Ascending aorta (tissue), 2 donors: ENCODE data around the gene LRRC17. TPM values are rescaled to one million over a fixed set of nuclear protein-coding genes. Genes with fewer than 3 reads are reported as not detected.

ENCODE experiments used
- DNase-seq, 2 donors: peaks; one replicate each; pipeline ENCODE4 v3.0.0-alpha.2; 2019; ENCODE audit warnings: low spot score in 2 of 2
- H3K27ac ChIP-seq, 2 donors: fragments of 200-600 bp; sonication (generic); one replicate each; pipeline ENCODE4 v1.5.1; 2016 to 2017; ENCODE audit warnings: mild to moderate bottlenecking in 1 of 2
- H3K27me3 ChIP-seq: fragments of 200-600 bp; sonication (generic); one replicate; pipeline ENCODE4 v1.5.1; 2017
- H3K36me3 ChIP-seq, 2 donors: fragments of 200-600 bp; sonication (generic); one replicate each; pipeline ENCODE4 v1.5.1; 2016
- H3K4me1 ChIP-seq, 2 donors: fragments of 200-600 bp; sonication (generic); one replicate each; pipeline ENCODE4 v1.5.1; 2016 to 2017; ENCODE audit warnings: mild to moderate bottlenecking in 1 of 2
- H3K4me3 ChIP-seq, 2 donors: fragments of 200-600 bp; sonication (generic); one replicate each; pipeline ENCODE4 v1.5.1; 2016 to 2017; ENCODE audit warnings: mild to moderate bottlenecking in 1 of 2
- H3K9me3 ChIP-seq, 2 donors: fragments of 200-600 bp; sonication (generic); one replicate each; pipeline ENCODE4 v1.5.1; 2016
- intact Hi-C: fragments of 100-400 bp; cut with DNase I; formaldehyde crosslinking; loops from one replicate; pipeline ENCODE4 v1.15.1; 2023
- total RNA-seq: library from RNA; depleted of rRNA; stranded (reverse); fragments of >200 nt; gene quantifications from one replicate; pipeline ENCODE4 v1.1.0, GENCODE V29; 2016
- TF ChIP-seq, protein P1 (sequence below), 3 experiments: fragments of 200-600 bp in 2 of 3; fragments of 450-650 bp in 1 of 3; sonication (generic) in 2 of 3; IDR thresholded peaks; one replicate each; pipeline ENCODE4 v1.5.1; 2016 to 2019; ENCODE audit warnings: antibody characterized with exemption in 3 of 3, mild to moderate bottlenecking in 1 of 3, moderate library complexity in 1 of 3

Gene LRRC17
- total RNA-seq, 1 donor from 2014 or later: 10.5 TPM

DNA sequence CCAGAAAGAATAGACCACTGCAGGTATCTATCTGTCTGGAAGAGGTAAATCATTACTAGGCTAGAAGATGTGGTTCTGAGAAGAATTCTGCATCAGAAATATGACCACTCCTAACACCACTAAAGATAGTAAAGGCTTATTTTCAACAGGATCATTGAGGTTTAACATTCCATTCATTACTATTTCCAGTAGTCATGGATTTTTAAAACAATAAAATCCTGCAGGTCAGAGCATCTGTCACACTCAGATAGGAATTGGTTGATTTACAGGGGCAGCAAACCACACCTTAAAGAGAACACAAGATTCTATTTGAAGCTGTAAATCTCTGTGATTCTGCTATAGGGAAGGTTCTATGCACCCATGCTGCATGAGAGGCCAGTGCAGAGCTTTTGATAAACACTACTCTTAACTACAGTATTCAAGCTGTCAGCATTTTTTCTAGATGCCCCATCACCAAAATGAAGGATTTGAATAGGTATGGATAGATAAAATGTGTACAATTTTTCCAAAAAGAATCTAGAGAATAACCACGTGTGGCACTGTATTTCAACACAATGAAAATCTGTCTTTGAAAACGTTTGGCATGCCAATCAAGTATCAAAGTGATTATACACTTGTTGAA lies 14.6 kb downstream of the LRRC17 start:
- H3K27me3 ChIP-seq: no peaks in the 10 kb centered on the region
- no peak overlapping the region for H3K27ac ChIP-seq
- H3K9me3 ChIP-seq: no peaks in the 10 kb centered on the region
- H3K36me3 ChIP-seq: no peaks in the 10 kb centered on the region
- TF ChIP-seq, protein P1, sequence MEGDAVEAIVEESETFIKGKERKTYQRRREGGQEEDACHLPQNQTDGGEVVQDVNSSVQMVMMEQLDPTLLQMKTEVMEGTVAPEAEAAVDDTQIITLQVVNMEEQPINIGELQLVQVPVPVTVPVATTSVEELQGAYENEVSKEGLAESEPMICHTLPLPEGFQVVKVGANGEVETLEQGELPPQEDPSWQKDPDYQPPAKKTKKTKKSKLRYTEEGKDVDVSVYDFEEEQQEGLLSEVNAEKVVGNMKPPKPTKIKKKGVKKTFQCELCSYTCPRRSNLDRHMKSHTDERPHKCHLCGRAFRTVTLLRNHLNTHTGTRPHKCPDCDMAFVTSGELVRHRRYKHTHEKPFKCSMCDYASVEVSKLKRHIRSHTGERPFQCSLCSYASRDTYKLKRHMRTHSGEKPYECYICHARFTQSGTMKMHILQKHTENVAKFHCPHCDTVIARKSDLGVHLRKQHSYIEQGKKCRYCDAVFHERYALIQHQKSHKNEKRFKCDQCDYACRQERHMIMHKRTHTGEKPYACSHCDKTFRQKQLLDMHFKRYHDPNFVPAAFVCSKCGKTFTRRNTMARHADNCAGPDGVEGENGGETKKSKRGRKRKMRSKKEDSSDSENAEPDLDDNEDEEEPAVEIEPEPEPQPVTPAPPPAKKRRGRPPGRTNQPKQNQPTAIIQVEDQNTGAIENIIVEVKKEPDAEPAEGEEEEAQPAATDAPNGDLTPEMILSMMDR (IDR thresholded peaks at IDR 0.05): no peak
- H3K4me1 ChIP-seq: peaks cover 0 to 20% of the 10 kb centered on the region in 2 donors
- intact Hi-C loops: no loop called here
- no peak for DNase-seq
- H3K4me3 ChIP-seq: no peak overlapping the region

DNA sequence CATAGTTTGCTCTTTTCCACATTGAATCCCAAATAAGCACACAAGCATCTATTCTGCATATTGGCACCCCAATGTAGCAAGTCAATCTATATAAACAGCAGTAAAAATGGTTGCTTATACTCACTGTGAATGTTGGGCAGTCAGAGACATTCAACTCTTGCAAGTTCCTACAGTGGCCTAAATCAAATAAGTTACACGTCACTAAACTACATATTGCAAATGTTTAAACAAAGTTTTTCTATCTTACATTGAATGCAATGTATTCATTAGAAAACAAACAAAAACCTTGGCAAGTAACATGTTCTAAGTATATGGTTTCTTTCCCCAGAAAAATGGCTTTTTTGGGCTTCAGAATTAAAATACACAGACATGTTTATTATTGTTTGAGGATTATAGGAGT lies 19.0 kb downstream of the LRRC17 start:
- Histone ChIP-seq H3K9me3 (no peaks in the 10 kb centered on the region), H3K27ac (no peak overlapping the region), H3K4me1 (peaks cover 3 to 26% of the 10 kb centered on the region in 2 donors), H3K36me3 (no peaks in the 10 kb centered on the region), H3K4me3 (no peak overlapping the region), H3K27me3 (no peaks in the 10 kb centered on the region)
- intact Hi-C loops: loop anchor here (2.0 to 5.0 kb wide), 2 partner anchors 15 to 54 kb away; no protein-coding TSS in a partner anchor
- TF ChIP-seq, protein P1 (IDR thresholded peaks at IDR 0.05): no peak
- no peak for DNase-seq

DNA sequence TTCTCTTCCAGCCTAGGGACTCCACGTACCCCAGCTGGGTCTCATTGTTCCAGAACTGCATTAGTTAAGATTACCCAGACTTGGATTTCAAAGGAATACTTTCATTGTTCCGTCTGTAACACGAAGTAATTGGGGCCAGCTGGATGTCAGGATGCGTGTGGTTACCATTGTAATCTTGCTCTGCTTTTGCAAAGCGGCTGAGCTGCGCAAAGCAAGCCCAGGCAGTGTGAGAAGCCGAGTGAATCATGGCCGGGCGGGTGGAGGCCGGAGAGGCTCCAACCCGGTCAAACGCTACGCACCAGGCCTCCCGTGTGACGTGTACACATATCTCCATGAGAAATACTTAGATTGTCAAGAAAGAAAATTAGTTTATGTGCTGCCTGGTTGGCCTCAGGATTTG lies 21.0 kb downstream of the LRRC17 start:
- peaks cover 3 to 31% of the 10 kb centered on the region in 2 donors for H3K4me1 ChIP-seq
- intact Hi-C loops: loop anchor here (2.0 to 5.0 kb wide), 3 partner anchors 17 to 59 kb away; no protein-coding TSS in a partner anchor
- H3K36me3 ChIP-seq: no peaks in the 10 kb centered on the region
- no peaks in the 10 kb centered on the region for H3K9me3 ChIP-seq
- H3K27ac ChIP-seq: peak overlapping the region; percentile 81 to 88
- no peaks in the 10 kb centered on the region for H3K27me3 ChIP-seq
- peak; percentile 37 to 92 for DNase-seq
- peak overlapping the region in 1 of 2 donors; percentile 37 for H3K4me3 ChIP-seq
- TF ChIP-seq, protein P1 (IDR thresholded peaks at IDR 0.05): no peak

DNA sequence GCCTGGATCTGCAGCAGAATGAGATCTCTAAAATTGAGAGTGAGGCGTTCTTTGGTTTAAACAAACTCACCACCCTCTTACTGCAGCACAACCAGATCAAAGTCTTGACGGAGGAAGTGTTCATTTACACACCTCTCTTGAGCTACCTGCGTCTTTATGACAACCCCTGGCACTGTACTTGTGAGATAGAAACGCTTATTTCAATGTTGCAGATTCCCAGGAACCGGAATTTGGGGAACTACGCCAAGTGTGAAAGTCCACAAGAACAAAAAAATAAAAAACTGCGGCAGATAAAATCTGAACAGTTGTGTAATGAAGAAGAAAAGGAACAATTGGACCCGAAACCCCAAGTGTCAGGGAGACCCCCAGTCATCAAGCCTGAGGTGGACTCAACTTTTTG lies 21.4 kb downstream of the LRRC17 start:
- peaks cover 8 to 33% of the 10 kb centered on the region in 2 donors for H3K4me1 ChIP-seq

DNA sequence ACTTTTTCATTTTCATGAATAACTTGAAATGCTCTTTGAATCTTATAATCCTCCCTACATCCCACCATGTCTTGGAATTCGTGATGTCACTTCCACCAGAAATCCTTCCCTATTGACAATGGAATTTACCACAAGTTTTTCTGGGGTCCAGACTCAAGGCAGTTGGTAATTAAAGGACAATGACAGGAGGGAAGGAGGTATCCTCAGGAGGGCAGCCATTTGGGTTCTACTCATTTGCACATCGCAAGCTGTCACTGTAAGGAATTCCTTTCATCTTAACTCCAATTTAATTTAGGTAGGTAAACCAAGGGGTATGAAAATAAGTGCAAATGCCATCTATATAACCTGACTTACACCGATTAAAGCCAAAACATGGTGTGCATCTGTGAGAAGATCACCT lies 21.9 kb downstream of the LRRC17 start:
- no peaks in the 10 kb centered on the region for H3K9me3 ChIP-seq
- peaks cover 11 to 33% of the 10 kb centered on the region in 2 donors for H3K4me1 ChIP-seq
- H3K27me3 ChIP-seq: no peaks in the 10 kb centered on the region
- H3K27ac ChIP-seq: peak overlapping the region; percentile 81 to 88
- peak overlapping the region in 1 of 2 donors; percentile 37 for H3K4me3 ChIP-seq
- intact Hi-C loops: loop anchor here (2.0 to 5.0 kb wide), 2 partner anchors 57 to 58 kb away; no protein-coding TSS in a partner anchor
- DNase-seq: no peak
- H3K36me3 ChIP-seq: no peaks in the 10 kb centered on the region
- TF ChIP-seq, protein P1 (IDR thresholded peaks at IDR 0.05): no peak

More for the DNA sequence above, 21.4 kb downstream of the LRRC17 start:
- Histone ChIP-seq H3K9me3 (no peaks in the 10 kb centered on the region), H3K27me3 (no peaks in the 10 kb centered on the region), H3K36me3 (no peaks in the 10 kb centered on the region), H3K27ac (peak overlapping the region; percentile 81 to 88), H3K4me3 (peak overlapping the region in 1 of 2 donors; percentile 37)
- no peak for DNase-seq
- TF ChIP-seq, protein P1 (IDR thresholded peaks at IDR 0.05): no peak
- intact Hi-C loops: loop anchor here (2.0 to 5.0 kb wide), 2 partner anchors 57 to 59 kb away; no protein-coding TSS in a partner anchor
